Thoracic aorta (tissue), 2 donors: Measurements from ENCODE around the gene AMFR. TPM values are rescaled to one million over a fixed set of nuclear protein-coding genes. Genes with fewer than 3 reads are reported as not detected.

Experiments used
- ATAC-seq: fragments of 150-250 bp; one replicate; pipeline ENCODE4 v1.8.0; 2017; ENCODE audit warnings: low read depth; ENCODE audit not compliant: insufficient number of reproducible peaks, low FRiP score
- DNase-seq: peaks from one replicate; pipeline ENCODE4 v3.0.0-alpha.2; 2020; ENCODE audit warnings: low spot score
- H3K27ac ChIP-seq, 2 donors: fragments of 200-600 bp; sonication (generic); 1 replicate in 1 of 2; 2 replicates in 1 of 2; pipeline ENCODE4 v1.5.1; 2016; ENCODE audit warnings: mild to moderate bottlenecking in 2 of 2, moderate library complexity in 2 of 2
- H3K27me3 ChIP-seq: fragments of 200-600 bp; sonication (generic); replicated peaks from 2 replicates; pipeline ENCODE4 v1.6.0; 2016; ENCODE audit warnings: mild to moderate bottlenecking; ENCODE audit not compliant: insufficient read depth
- H3K36me3 ChIP-seq: fragments of 200-600 bp; sonication (generic); one replicate; pipeline ENCODE4 v1.5.1; 2016
- H3K4me1 ChIP-seq, 2 donors: fragments of 200-600 bp; sonication (generic); 1 replicate in 1 of 2; 2 replicates in 1 of 2; pipeline versions ENCODE4 v1.5.1 to v1.6.0; 2016; ENCODE audit warnings: low read depth in 2 of 2, mild to moderate bottlenecking in 1 of 2; ENCODE audit not compliant: control insufficient read depth in 1 of 2
- H3K4me3 ChIP-seq: fragments of 200-600 bp; sonication (generic); 2 replicates; pipeline ENCODE4 v1.5.1; 2016; ENCODE audit warnings: mild to moderate bottlenecking
- H3K9me3 ChIP-seq: fragments of 200-600 bp; sonication (generic); 2 replicates; pipeline ENCODE4 v1.5.1; 2016
- total RNA-seq, 2 donors: library from RNA; depleted of rRNA; stranded (reverse); fragments of >200 nt; gene quantifications; one replicate each; pipeline versions ENCODE4 v1.1.0 to v1.2.3, GENCODE V29; 2016
- TF ChIP-seq, protein P1 (sequence below): fragments of 200-600 bp; sonication (generic); IDR thresholded peaks from one replicate; pipeline ENCODE4 v1.5.1; 2019; ENCODE audit warnings: antibody characterized with exemption

The AMFR gene
- total RNA-seq, 2 donors from 2014 or later, result 153 to 209 TPM

DNA sequence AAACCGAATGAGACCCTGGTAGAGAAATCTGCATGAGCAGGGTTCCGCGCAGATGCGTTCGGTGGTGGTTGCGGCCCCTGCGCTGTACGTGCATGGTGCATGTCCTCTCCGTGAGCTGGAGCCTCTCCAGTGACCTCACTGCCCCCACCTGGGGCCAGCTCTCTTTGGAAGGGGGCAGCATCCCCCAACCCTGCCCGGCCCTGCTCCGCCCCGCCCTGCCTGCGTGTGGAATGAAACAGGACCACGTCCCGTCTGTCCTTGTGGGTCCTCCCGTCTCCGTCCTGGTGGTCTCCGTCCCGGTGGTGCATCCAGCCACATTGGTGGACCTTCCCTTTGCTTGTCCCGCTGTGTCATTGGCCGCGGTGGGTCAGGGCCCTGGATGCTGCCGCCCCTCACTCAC lies 84.9 kb downstream of the AMFR start:
- H3K4me1 ChIP-seq, result no peaks in the 10 kb centered on the region
- H3K27ac ChIP-seq, result no peak overlapping the region
- DNase-seq, result no peak
- no peak for ATAC-seq
- H3K4me3 ChIP-seq, result no peak overlapping the region
- no peaks in the 10 kb centered on the region for H3K36me3 ChIP-seq
- TF ChIP-seq, protein P1, sequence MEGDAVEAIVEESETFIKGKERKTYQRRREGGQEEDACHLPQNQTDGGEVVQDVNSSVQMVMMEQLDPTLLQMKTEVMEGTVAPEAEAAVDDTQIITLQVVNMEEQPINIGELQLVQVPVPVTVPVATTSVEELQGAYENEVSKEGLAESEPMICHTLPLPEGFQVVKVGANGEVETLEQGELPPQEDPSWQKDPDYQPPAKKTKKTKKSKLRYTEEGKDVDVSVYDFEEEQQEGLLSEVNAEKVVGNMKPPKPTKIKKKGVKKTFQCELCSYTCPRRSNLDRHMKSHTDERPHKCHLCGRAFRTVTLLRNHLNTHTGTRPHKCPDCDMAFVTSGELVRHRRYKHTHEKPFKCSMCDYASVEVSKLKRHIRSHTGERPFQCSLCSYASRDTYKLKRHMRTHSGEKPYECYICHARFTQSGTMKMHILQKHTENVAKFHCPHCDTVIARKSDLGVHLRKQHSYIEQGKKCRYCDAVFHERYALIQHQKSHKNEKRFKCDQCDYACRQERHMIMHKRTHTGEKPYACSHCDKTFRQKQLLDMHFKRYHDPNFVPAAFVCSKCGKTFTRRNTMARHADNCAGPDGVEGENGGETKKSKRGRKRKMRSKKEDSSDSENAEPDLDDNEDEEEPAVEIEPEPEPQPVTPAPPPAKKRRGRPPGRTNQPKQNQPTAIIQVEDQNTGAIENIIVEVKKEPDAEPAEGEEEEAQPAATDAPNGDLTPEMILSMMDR, result no peak
- H3K9me3 ChIP-seq, result no peaks in the 10 kb centered on the region
- no peaks in the 10 kb centered on the region for H3K27me3 ChIP-seq

DNA sequence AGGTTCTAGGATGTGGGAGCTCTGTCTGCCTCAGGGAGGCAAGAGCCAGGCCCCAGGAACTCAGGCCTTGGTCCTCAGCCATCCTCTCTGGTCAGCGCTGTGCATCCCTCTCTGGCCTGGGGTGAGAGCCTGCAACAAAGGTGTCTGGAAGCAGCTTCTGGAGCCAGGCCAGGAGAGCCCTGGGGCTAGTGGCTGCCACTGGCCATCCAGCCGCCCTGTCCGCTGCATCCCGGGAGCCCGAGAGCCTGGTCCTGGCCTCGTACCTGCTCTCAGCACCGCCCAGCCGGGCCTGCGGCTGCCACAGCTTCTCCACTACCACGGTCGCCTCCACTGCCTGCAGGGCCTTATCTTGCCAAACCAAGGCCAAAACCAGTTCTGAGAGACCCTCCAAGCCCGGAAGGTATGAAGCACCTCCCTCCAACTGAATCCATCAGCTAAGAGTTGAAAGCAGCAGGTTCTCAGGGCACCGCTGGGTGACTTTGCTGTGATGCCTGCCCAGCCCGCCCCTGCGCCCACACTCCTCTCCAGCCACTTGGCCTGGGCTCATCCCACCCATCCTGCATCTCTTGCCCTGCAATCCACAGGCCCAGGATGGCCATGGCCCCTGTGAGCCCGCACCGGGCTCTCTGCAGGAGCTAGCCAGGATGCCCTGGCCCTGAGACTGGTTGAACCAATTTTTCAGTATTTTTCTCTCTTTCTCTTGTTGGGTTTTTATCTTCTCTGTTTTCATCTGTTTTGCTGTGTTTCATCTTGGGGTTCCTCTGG lies 85.7 kb downstream of the AMFR start:
- Histone ChIP-seq H3K4me3 (no peak overlapping the region), H3K36me3 (no peaks in the 10 kb centered on the region), H3K9me3 (no peaks in the 10 kb centered on the region), H3K27ac (no peak overlapping the region), H3K4me1 (no peaks in the 10 kb centered on the region), H3K27me3 (no peaks in the 10 kb centered on the region)
- TF ChIP-seq, protein P1, result no peak
- DNase-seq (no peak), ATAC-seq (no peak)

DNA sequence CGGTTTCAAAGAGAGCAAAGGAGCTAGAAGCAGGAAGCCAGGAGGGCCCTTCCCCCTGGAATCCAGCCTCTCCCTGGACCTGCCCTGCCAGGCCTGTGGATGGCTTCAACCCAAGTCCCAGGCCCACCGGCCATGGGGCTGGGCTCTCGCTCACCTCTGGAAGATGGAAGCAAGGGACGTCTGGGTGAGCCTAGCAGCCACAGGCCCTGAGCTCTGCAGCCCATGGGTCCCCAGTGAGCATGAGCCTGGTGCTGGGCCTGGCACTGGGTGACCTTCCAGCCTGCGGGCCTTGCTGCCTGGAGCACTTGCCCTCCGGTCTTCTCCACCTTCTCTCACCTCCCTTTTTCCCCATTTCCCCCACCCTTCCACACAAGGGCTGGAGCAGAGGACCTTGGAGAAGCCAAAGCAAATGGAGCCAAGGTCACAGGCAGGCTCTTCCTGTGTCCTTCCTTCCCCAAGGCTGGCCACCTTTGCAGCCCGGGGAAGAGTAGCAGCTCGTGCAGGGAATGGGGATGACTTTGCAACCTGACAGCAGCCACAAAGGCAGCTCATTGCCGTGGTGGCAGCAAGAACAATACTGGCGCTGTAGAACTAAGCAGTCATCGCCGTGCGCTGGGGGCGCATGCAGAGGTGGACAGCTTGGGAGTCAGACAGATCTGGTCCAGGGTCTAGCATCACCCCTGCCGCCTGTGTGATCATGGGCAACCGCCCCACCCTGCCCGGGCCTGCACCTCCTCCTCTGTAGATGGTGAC lies 86.6 kb downstream of the AMFR start:
- ATAC-seq, result no peak
- TF ChIP-seq, protein P1, result no peak
- no peak overlapping the region for H3K4me3 ChIP-seq
- no peaks in the 10 kb centered on the region for H3K36me3 ChIP-seq
- H3K9me3 ChIP-seq, result no peaks in the 10 kb centered on the region
- no peak for DNase-seq
- H3K27me3 ChIP-seq, result no peaks in the 10 kb centered on the region
- H3K27ac ChIP-seq, result no peak overlapping the region
- no peaks in the 10 kb centered on the region for H3K4me1 ChIP-seq

DNA sequence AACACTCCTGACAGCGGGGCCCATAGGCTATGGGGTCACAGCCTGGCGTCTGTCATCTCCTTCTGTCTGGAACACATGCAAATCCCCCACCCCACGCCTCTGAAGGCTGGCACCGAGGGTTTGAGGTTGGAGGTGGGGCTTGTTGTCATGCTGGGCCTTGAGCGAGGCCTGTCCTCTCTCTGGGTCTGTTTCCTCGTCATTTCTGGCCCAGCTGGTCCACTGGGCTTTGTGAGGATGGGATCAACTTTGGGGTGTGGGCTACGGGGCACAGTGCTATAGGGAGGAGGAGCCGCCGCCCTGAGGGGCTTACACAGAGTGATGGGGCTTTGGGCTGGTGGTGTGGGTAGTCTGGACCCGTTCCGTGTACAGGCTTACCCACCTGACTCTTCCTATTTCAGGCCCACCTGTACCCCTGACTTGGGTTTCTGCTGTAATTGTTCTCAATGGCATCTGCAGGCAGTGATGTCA lies 87.5 kb downstream of the AMFR start:
- no peaks in the 10 kb centered on the region for H3K36me3 ChIP-seq
- no peaks in the 10 kb centered on the region for H3K4me1 ChIP-seq
- no peak overlapping the region for H3K27ac ChIP-seq
- H3K27me3 ChIP-seq, result no peaks in the 10 kb centered on the region
- no peak overlapping the region for H3K4me3 ChIP-seq
- DNase-seq, result no peak
- TF ChIP-seq, protein P1, result no peak
- ATAC-seq, result no peak
- no peaks in the 10 kb centered on the region for H3K9me3 ChIP-seq

DNA sequence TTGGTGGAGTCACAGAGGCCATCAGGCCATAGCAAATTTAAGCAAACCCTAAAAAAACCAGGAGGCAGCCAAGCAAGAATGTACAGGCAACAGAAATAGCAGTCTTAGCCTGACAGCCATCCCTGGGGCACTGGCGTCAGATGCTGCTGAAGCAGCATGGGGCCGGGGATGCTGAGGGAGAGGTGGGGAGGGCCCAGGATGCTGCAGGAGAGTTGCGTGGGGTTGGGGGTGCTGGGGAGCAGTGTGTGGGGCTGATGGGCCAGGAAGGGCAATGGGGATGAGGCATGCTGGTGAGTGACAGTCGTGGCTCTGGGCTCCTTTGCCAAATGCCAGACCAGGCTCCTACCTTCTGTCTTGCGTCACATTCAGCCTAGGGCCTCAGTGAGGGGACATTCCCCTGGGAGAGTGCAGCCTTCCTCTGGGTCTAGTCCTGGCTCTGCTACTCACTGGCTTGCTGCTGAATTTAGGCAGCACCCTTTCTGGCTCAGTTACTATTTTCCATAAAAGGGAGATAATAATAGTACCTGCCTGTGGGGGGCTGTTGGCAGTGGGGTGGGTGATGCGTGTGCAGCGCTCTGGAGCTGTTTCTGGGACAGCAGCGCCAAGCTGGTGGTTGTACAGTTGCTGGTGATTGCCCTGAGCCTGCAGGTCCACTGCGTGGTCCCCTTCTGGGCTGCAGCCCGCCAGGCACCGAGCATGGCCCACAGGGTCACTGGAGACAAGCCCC lies 88.1 kb downstream of the AMFR start:
- Histone ChIP-seq H3K36me3 (no peaks in the 10 kb centered on the region), H3K4me1 (no peaks in the 10 kb centered on the region), H3K9me3 (no peaks in the 10 kb centered on the region), H3K27me3 (no peaks in the 10 kb centered on the region), H3K4me3 (no peak overlapping the region), H3K27ac (no peak overlapping the region)
- DNase-seq, result no peak
- TF ChIP-seq, protein P1, result no peak
- no peak for ATAC-seq
